Thyroid gland (tissue), 4 donors: ENCODE measurements around the gene TRPC4. TPM values are rescaled to one million over a fixed set of nuclear protein-coding genes. Genes with fewer than 3 reads are reported as not detected.
"Not testable (repeated sequence)": the region's sequence is repeated elsewhere in the genome, so short reads cannot be mapped to it uniquely, and the experiment has no call there.

Experiments
- DNase-seq, 2 donors: peaks; one replicate each; pipeline ENCODE4 v3.0.0-alpha.2; 2019
- H3K27ac ChIP-seq, 3 donors: fragments of 200-600 bp; sonication (generic); 1 replicate in 2 of 3; 2 replicates in 1 of 3; pipeline ENCODE4 v1.5.1; 2016 to 2019; ENCODE audit warnings: mild to moderate bottlenecking in 1 of 3, moderate library complexity in 1 of 3
- H3K27me3 ChIP-seq: fragments of 200-600 bp; sonication (generic); one replicate; pipeline ENCODE4 v1.5.1; 2019
- H3K36me3 ChIP-seq, 2 donors: fragments of 200-600 bp; sonication (generic); one replicate each; pipeline ENCODE4 v1.5.1; 2016 to 2019
- H3K4me1 ChIP-seq, 2 donors: fragments of 200-600 bp; sonication (generic); one replicate each; pipeline ENCODE4 v1.5.1; 2017 to 2019
- H3K4me3 ChIP-seq, 3 donors: fragments of 200-600 bp; sonication (generic); replicated peaks in 1 of 3; 1 replicate in 2 of 3; 2 replicates in 1 of 3; pipeline ENCODE4 v1.5.1; 2016; ENCODE audit warnings: mild to moderate bottlenecking in 1 of 3
- H3K9me3 ChIP-seq: fragments of 200-600 bp; sonication (generic); one replicate; pipeline ENCODE4 v1.5.1; 2017
- CTCF ChIP-seq, 6 experiments: fragments of 200-600 bp in 3 of 6; fragments of 450-650 bp in 3 of 6; sonication (generic) in 3 of 6; IDR thresholded peaks; one replicate each; pipeline ENCODE4 v1.5.1; 2016 to 2019; ENCODE audit warnings: antibody characterized with exemption in 6 of 6, mild to moderate bottlenecking in 2 of 6, inconsistent platforms in 1 of 6, moderate library complexity in 1 of 6
- POLR2A ChIP-seq, 2 donors: fragments of 450-650 bp; IDR thresholded peaks; one replicate each; pipeline ENCODE4 v1.6.1; 2017; ENCODE audit warnings: antibody characterized with exemption in 2 of 2, mild to moderate bottlenecking in 2 of 2, moderate library complexity in 1 of 2
- WGBS, 2 donors: methylation state at CpG; one replicate each; pipeline ENCODE4 v1.1.5; 2017; 5-methylcytosine and 5-hydroxymethylcytosine counted together
- intact Hi-C: fragments of 100-400 bp; cut with DNase I; formaldehyde crosslinking; loops from one replicate; pipeline ENCODE4 v1.15.1; 2023
- total RNA-seq, 4 donors: library from RNA; depleted of rRNA; stranded (reverse); fragments of >200 nt; gene quantifications; one replicate each; pipeline ENCODE4 v1.2.3, GENCODE V29; 2016

TRPC4 gene
- total RNA-seq, 4 donors from 2014 or later: 0.11 to 3.2 (median 0.79) TPM

DNA sequence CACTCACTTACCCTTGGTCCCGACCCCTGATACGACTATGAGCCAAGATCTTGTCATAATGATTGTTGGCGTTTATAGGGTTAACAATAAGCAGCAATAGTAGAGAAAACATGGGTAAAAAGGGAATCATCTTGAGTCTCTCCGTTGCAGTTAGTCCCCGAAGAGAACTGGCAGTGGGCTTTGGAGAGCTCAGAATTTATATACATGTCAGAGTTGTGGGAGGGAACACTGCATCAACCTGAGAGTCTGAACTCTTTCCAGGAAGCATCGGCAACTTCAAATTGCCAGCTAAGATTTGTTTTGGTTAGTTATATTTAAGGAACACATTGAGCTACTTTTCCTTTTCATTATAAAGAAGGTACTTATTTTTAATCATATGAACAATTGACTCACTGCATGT lies 271.0 kb downstream of the TRPC4 start, which contains the start of gene POSTN:
Gene POSTN, minus strand, starts transcription at position 172 of the 400 bp plus-strand sequence. Its CDS starts 42 bp downstream, at position 130.
- no peak within 1 kb of the TSS for H3K27ac ChIP-seq
- H3K27me3 ChIP-seq: no peaks in the 10 kb centered on the region
- no peaks in the 10 kb centered on the region for H3K9me3 ChIP-seq
- DNase-seq: no peak
- intact Hi-C loops: no loop called here
- WGBS, 2 donors: 14 to 17% methylated on average over 6 of the region's 6 CpGs
- no peak for TF ChIP-seq CTCF (IDR thresholded peaks at IDR 0.05)
- no peak for TF ChIP-seq POLR2A (IDR thresholded peaks at IDR 0.05)
- H3K4me1 ChIP-seq: no peaks in the 10 kb centered on the region
- no peaks in the 10 kb centered on the region for H3K36me3 ChIP-seq
- H3K4me3 ChIP-seq: no peak within 1 kb of the TSS

DNA sequence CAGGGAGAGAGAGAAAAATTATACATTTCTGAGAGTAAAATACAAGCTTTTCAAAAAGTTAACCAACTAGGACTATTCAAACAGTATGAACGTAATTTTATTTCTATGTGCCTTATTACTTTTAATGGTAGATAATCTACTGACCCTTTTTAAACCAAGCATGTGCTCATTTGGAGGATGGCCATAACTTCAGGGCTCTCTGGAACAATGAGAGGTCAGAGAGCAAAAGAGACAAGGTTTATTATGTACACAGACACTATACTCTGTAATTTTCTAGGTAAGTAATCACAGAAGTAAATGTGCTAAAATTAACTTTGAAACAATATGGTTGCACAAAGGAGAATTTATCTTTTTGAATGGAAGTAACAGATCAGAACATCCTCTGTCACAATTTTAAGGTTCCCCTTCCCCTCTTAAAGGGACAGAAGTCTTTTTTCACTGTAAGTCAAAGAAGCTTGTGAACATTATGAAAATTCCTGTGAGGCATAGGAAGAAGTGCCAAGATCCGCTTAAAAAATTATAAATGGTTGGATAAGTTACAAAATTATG lies 272.0 kb downstream of the TRPC4 start:
- WGBS, 2 donors: 46 to 57% methylated on average over 2 of the region's 2 CpGs
- TF ChIP-seq CTCF (IDR thresholded peaks at IDR 0.05) (no peak), POLR2A (IDR thresholded peaks at IDR 0.05) (no peak)

GRCh38 chr13:37596805-37597204 lies 272.8 kb downstream of the TRPC4 start:
- no peak for TF ChIP-seq POLR2A (IDR thresholded peaks at IDR 0.05)
- no peak for TF ChIP-seq CTCF (IDR thresholded peaks at IDR 0.05)
- intact Hi-C loops: no loop called here
- no peak overlapping the region for H3K4me3 ChIP-seq

More for the DNA sequence above, 272.0 kb downstream of the TRPC4 start:
- Histone ChIP-seq H3K27ac (no peak overlapping the region), H3K4me3 (no peak overlapping the region), H3K36me3 (no peaks in the 10 kb centered on the region), H3K9me3 (no peaks in the 10 kb centered on the region), H3K4me1 (no peaks in the 10 kb centered on the region), H3K27me3 (no peaks in the 10 kb centered on the region)
- DNase-seq: no peak
- intact Hi-C loops: no loop called here

DNA sequence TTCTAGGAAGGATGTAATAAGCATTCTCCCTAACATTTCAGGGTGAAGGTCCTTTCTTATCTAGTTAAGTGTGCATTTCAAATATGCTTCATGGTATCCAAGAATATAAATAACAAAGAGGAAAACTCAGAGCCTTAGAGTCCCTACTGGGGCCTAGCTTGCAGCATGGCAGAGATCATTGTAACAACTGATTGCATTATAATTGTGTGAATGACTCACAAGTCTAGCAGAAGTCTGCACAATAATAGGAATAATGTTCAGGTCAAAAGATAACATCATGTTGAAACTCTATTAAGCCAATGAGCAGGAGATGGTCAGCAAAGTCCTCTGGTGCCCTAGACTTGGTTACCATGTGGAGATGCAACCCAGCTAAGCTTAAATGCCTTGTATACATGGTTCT lies 274.4 kb downstream of the TRPC4 start:
- Histone ChIP-seq H3K36me3 (no peaks in the 10 kb centered on the region), H3K4me1 (no peaks in the 10 kb centered on the region), H3K27ac (no peak overlapping the region), H3K27me3 (no peaks in the 10 kb centered on the region), H3K9me3 (no peaks in the 10 kb centered on the region), H3K4me3 (no peak overlapping the region)
- intact Hi-C loops: no loop called here
- DNase-seq: no peak
- no peak for TF ChIP-seq CTCF (IDR thresholded peaks at IDR 0.05)
- no peak for TF ChIP-seq POLR2A (IDR thresholded peaks at IDR 0.05)

More at GRCh38 chr13:37596805-37597204, 272.8 kb downstream of the TRPC4 start:
- no peak overlapping the region for H3K27ac ChIP-seq
- no peaks in the 10 kb centered on the region for H3K4me1 ChIP-seq
- no peak for DNase-seq
- WGBS, 2 donors: 64 to 75% methylated on average over 3 of the region's 3 CpGs
- no peaks in the 10 kb centered on the region for H3K9me3 ChIP-seq
- H3K36me3 ChIP-seq: no peaks in the 10 kb centered on the region
- no peaks in the 10 kb centered on the region for H3K27me3 ChIP-seq

DNA sequence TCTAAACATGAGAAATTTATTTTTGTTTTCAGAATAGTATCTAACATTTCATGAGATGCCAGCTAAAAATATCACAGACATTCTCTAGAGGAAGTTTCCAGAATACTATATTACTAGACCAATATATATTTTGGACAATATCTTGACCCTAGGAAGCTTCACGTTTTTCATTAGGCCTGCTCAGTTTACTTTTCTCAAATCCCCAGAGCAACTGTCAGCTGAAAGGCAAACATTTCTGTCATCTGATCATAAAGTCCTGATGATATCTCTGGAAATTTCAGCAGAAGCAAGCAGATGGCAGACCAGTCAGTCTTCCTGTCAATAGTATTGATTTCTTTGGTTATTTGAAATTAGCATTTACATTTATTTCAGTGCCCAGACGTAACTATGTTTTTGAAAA lies 275.0 kb downstream of the TRPC4 start:
- Histone ChIP-seq H3K9me3 (no peaks in the 10 kb centered on the region), H3K27ac (no peak overlapping the region), H3K4me3 (no peak overlapping the region), H3K4me1 (no peaks in the 10 kb centered on the region), H3K36me3 (no peaks in the 10 kb centered on the region), H3K27me3 (no peaks in the 10 kb centered on the region)
- intact Hi-C loops: no loop called here
- no peak for DNase-seq
- TF ChIP-seq CTCF (IDR thresholded peaks at IDR 0.05) (no peak), POLR2A (IDR thresholded peaks at IDR 0.05) (no peak)
- 64 to 69% methylated on average over 2 of the region's 2 CpGs for WGBS, 2 donors

- H3K4me1 ChIP-seq, H3K36me3 ChIP-seq, H3K9me3 ChIP-seq, intact Hi-C loops, H3K27me3 ChIP-seq, H3K4me3 ChIP-seq, H3K27ac ChIP-seq, DNase-seq: not testable (repeated sequence)
- 89 to 92% methylated on average over 4 of the region's 4 CpGs for WGBS, 2 donors
These were observed 280.2 kb downstream of the TRPC4 start for GRCh38 chr13:37589381-37589780.
